ENCODE results near the gene CARM1.

Gene CARM1

DNA sequence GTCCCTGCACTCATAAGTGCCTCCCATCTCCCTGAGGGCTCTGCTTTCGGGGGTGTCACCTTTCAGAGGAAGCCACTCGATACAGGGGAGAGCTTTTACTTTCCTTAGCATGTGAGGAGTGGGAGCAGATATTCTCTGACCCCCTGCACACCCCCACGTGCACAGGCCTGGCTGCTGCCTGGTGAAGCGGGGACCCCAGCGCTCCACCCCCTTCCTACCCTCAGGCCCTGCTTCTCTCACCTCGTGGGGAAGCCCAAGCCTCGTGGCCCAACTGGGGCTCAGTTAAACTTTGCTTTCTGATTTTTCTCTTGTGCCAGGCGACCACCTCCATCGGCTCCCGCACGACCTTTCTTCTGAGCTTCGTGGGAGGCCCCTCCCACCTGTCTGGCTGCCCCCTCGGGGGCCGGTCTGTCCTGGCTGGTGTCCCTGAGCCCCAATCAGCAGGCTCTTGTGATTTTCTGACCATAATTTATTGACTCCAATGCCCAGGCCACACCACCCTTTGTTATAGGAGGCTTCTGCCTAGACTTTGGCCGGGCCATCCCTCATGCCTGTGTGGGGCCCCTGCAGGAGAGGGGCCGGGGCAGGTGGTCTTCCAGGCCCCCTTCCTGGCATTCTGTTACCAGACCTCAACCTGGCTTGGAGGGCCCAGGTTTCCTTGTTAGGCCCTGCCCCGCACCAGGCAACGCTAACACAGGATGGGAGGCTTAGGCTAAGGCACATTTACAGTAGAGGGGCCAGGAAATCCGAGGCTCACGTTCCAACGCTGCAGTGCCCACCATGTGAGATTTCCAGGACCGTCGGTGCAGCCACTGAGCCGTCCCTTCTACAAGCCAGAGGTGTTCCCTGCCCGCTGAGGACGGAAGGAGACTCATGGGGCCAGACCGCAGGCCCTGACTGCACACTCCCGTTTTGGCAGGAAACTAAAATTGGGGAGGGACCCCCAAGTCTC is 39.1 kb upstream of the CARM1 start:
- Histone ChIP-seq H3K4ac (ENCODE audit: low read depth in 1 of 2, low read length in 2 of 2) (no peak overlapping the region), H3K4me3 (ENCODE audit: insufficient read depth in 1 of 2, low read depth in 1 of 2, low read length in 2 of 2) (no peak overlapping the region), H2BK12ac (ENCODE audit: low read length in 2 of 2) (no peak overlapping the region), H4K91ac (ENCODE audit: low read length) (no peak overlapping the region), H3K79me1 (replicated peaks; ENCODE audit: low read length, poor library complexity, severe bottlenecking) (peaks cover 28% of the 10 kb centered on the region), H3K14ac (ENCODE audit: low read length in 2 of 2) (no peak overlapping the region), H3K27ac (ENCODE audit: low read length, poor library complexity, severe bottlenecking) (no peak overlapping the region), H2BK5ac (ENCODE audit: low read depth, low read length, poor library complexity, severe bottlenecking) (no peak overlapping the region), H3K27me3 (ENCODE audit: control insufficient read depth in 1 of 2, insufficient read depth in 1 of 2, low read length in 2 of 2) (no peaks in the 10 kb centered on the region), H3K4me2 (ENCODE audit: low read length, poor library complexity, severe bottlenecking) (no peak overlapping the region), H3K9ac (ENCODE audit: low read length) (no peak overlapping the region), H2BK15ac (ENCODE audit: low read depth, poor library complexity, severe bottlenecking) (no peak overlapping the region), H3K4me1 (ENCODE audit: control insufficient read depth, insufficient read depth, low read depth, low read length) (peaks cover 13% of the 10 kb centered on the region), H2AK5ac (ENCODE audit: low read length, severe bottlenecking) (no peak overlapping the region), H2AFZ (ENCODE audit: low read depth, low read length) (no peak overlapping the region), H3K18ac (ENCODE audit: low read depth in 1 of 2, low read length in 2 of 2) (no peak overlapping the region), H3K23ac (ENCODE audit: low read length in 2 of 2) (no peak overlapping the region), H4K8ac (ENCODE audit: low read length) (no peak overlapping the region), H3K36me3 (ENCODE audit: control insufficient read depth in 1 of 2, insufficient read depth in 2 of 2, low read depth in 1 of 2, low read length in 2 of 2) (peaks cover 52 to 71% of the 10 kb centered on the region in 2 experiments), H2BK120ac (ENCODE audit: low read depth, low read length) (no peak overlapping the region), H3K9me3 (ENCODE audit: control insufficient read depth, low read length) (peaks cover 4% of the 10 kb centered on the region)
- 95% methylated on average over 27 of the region's 28 CpGs for WGBS
- no peak for DNase-seq

DNA sequence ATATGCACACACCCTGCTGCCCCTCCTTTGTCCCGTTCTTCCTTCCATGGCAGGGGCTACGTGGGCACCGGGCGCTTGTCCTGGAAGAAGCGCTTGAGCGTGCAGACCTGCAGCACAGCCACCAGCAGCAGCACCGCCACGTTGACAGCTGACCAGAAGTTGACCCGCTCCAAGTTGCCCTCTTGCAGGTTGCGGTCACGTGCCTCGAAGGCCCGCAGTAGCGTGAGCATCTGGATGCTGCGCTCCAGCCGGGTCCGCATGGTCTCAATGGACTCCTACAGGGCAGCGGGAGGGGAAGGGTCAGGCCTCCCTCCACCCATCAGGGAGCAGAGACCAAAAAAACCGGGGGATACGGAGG is 38.4 kb upstream of the CARM1 start:
- Histone ChIP-seq H2BK12ac (ENCODE audit: low read length in 2 of 2) (no peak overlapping the region), H2BK120ac (ENCODE audit: low read depth, low read length) (no peak overlapping the region), H3K4me1 (ENCODE audit: control insufficient read depth, insufficient read depth, low read depth, low read length) (peaks cover 13% of the 10 kb centered on the region), H3K9ac (ENCODE audit: low read length) (no peak overlapping the region), H3K4me3 (ENCODE audit: insufficient read depth in 1 of 2, low read depth in 1 of 2, low read length in 2 of 2) (no peak overlapping the region), H3K23ac (ENCODE audit: low read length in 2 of 2) (no peak overlapping the region), H2BK5ac (ENCODE audit: low read depth, low read length, poor library complexity, severe bottlenecking) (no peak overlapping the region), H2AK5ac (ENCODE audit: low read length, severe bottlenecking) (no peak overlapping the region), H2AFZ (ENCODE audit: low read depth, low read length) (no peak overlapping the region), H4K91ac (ENCODE audit: low read length) (no peak overlapping the region), H3K9me3 (ENCODE audit: control insufficient read depth, low read length) (peaks cover 4% of the 10 kb centered on the region), H2BK15ac (ENCODE audit: low read depth, poor library complexity, severe bottlenecking) (no peak overlapping the region), H3K4ac (ENCODE audit: low read depth in 1 of 2, low read length in 2 of 2) (no peak overlapping the region), H3K27ac (ENCODE audit: low read length, poor library complexity, severe bottlenecking) (no peak overlapping the region), H3K79me1 (replicated peaks; ENCODE audit: low read length, poor library complexity, severe bottlenecking) (peaks cover 28% of the 10 kb centered on the region), H4K8ac (ENCODE audit: low read length) (no peak overlapping the region), H3K18ac (ENCODE audit: low read depth in 1 of 2, low read length in 2 of 2) (no peak overlapping the region), H3K14ac (ENCODE audit: low read length in 2 of 2) (no peak overlapping the region), H3K36me3 (ENCODE audit: control insufficient read depth in 1 of 2, insufficient read depth in 2 of 2, low read depth in 1 of 2, low read length in 2 of 2) (peaks cover 52 to 67% of the 10 kb centered on the region in 2 experiments), H3K27me3 (ENCODE audit: control insufficient read depth in 1 of 2, insufficient read depth in 1 of 2, low read length in 2 of 2) (no peaks in the 10 kb centered on the region), H3K4me2 (ENCODE audit: low read length, poor library complexity, severe bottlenecking) (no peak overlapping the region)
- DNase-seq = no peak
- WGBS = 98% methylated on average over 20 of the region's 20 CpGs

DNA sequence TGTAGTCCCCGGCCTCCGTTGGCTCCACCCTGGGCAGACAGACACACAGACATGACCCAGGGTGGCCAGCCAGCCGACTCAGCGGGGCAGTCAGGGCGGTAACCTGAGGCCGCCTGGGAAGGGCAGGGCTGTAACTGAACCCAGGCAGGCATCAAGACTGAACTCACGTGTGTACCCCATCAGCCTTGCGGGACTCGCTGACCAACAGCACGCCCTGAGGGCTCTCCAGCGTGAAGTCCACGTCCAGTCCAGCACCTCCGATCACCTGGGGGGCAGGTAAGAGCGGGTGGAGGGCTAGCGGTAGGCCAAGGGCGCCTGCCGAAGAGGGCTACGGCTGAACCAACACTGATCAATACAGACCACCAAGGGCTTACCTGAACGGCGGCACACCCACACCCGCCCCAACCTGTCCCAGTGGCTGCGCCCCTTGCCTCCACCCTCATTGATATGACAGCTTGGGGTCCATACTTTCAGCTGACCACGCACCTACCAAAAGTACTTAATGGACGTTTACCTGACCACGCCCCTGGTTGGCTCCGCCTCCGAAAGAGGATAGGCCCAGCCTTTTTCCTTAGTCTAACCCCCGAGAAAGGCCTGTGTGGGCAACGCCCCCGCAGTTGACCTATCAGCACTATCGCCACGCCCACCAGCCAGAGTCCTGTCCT is 36.1 kb upstream of the CARM1 start:
- H2BK15ac ChIP-seq (ENCODE audit: low read depth, poor library complexity, severe bottlenecking) = no peak overlapping the region
- peaks cover 40 to 48% of the 10 kb centered on the region in 2 experiments for H3K36me3 ChIP-seq (ENCODE audit: control insufficient read depth in 1 of 2, insufficient read depth in 2 of 2, low read depth in 1 of 2, low read length in 2 of 2)
- no peak overlapping the region for H3K23ac ChIP-seq (ENCODE audit: low read length in 2 of 2)
- peak overlapping the region; percentile 30 for H4K8ac ChIP-seq (ENCODE audit: low read length)
- H3K27ac ChIP-seq (ENCODE audit: low read length, poor library complexity, severe bottlenecking) = peak overlapping the region; percentile 3
- no peak overlapping the region for H2AFZ ChIP-seq (ENCODE audit: low read depth, low read length)
- WGBS = 67% methylated on average over 32 of the region's 32 CpGs
- H2BK120ac ChIP-seq (ENCODE audit: low read depth, low read length) = no peak overlapping the region
- peak overlapping the region; percentile 6 for H3K4me2 ChIP-seq (ENCODE audit: low read length, poor library complexity, severe bottlenecking)
- H3K79me1 ChIP-seq (replicated peaks; ENCODE audit: low read length, poor library complexity, severe bottlenecking) = peaks cover 18% of the 10 kb centered on the region
- H3K9ac ChIP-seq (ENCODE audit: low read length) = peak overlapping the region; percentile 45
- DNase-seq = no peak
- H2BK12ac ChIP-seq (ENCODE audit: low read length in 2 of 2) = peak overlapping the region in 1 of 2 experiments; percentile 33
- peak overlapping the region; percentile 64 for H4K91ac ChIP-seq (ENCODE audit: low read length)
- H3K27me3 ChIP-seq (ENCODE audit: control insufficient read depth in 1 of 2, insufficient read depth in 1 of 2, low read length in 2 of 2) = no peaks in the 10 kb centered on the region
- H3K4ac ChIP-seq (ENCODE audit: low read depth in 1 of 2, low read length in 2 of 2) = no peak overlapping the region
- peak overlapping the region; percentile 7 for H2AK5ac ChIP-seq (ENCODE audit: low read length, severe bottlenecking)
- H3K18ac ChIP-seq (ENCODE audit: low read depth in 1 of 2, low read length in 2 of 2) = peak overlapping the region; percentile 25 to 34
- peak overlapping the region in 1 of 2 experiments; percentile 31 for H3K14ac ChIP-seq (ENCODE audit: low read length in 2 of 2)
- peak overlapping the region; percentile 35 to 87 for H3K4me3 ChIP-seq (ENCODE audit: insufficient read depth in 1 of 2, low read depth in 1 of 2, low read length in 2 of 2)
- no peak overlapping the region for H2BK5ac ChIP-seq (ENCODE audit: low read depth, low read length, poor library complexity, severe bottlenecking)
- peaks cover 13% of the 10 kb centered on the region for H3K4me1 ChIP-seq (ENCODE audit: control insufficient read depth, insufficient read depth, low read depth, low read length)
- peaks cover 4% of the 10 kb centered on the region for H3K9me3 ChIP-seq (ENCODE audit: control insufficient read depth, low read length)

All from mesenchymal stem cell (in vitro differentiated cells and primary cell).